Measurements from ENCODE around the gene ETS1. TPM values are rescaled to one million over a fixed set of nuclear protein-coding genes. Genes with fewer than 3 reads are reported as not detected.

Gene ETS1
- polyA plus RNA-seq, 1 donor (not counting 4 experiments of a cell fraction or from before 2014, with no cell fraction given) = 41.0 TPM

DNA sequence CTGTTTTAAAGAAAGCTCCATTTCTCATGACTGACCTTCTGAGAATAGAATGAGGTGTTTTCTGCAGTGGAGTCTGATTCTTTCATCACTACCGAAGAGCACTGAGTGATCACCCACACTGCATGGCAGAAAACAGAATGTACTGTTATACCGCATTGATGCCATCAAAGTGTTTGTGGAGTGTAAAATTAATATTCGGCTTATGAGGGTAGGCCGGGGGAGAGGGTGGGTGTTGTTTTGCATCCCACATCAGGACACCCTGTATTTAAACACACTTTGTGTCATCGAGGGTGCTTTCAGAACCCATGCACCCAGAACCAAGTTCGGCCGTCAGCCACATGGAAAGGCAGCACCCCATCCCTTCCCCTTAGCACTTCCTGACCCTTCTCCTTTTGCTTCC lies 41.3 kb upstream of the ETS1 start:
- H4K20me1 ChIP-seq (ENCODE audit: control insufficient read depth, extremely low read depth, insufficient read depth, low read length) = no peaks in the 10 kb centered on the region
- dilution Hi-C loops (cut with MboI; ENCODE audit: extremely low pct_ligation_motif_present, low sequenced_read_pairs) = loop anchor here (25.0 kb wide), 2 partner anchors 316 to 441 kb away; no protein-coding TSS in a partner anchor
- H3K4me2 ChIP-seq (ENCODE audit: control insufficient read depth, extremely low read depth, insufficient read depth, low read depth, low read length) = no peak overlapping the region
- TF ChIP-seq CTCF (optimal IDR thresholded peaks at IDR 0.05 in 1 of 3, IDR thresholded peaks at IDR 0.05 in 1 of 3, conservative IDR thresholded peaks at IDR 0.05 in 1 of 3; ENCODE audit: extremely low read depth in 1 of 3, insufficient read depth in 2 of 3, low read length in 3 of 3) (no peak), EZH2 (IDR thresholded peaks at IDR 0.05; ENCODE audit: low read length) (no peak)
- FAIRE-seq (no peak), DNase-seq (ENCODE audit: low read depth, low spot score) (no peak)
- no peaks in the 10 kb centered on the region for H3K4me1 ChIP-seq (ENCODE audit: control insufficient read depth, extremely low read depth, insufficient read depth, low read length)
- H3K27ac ChIP-seq (ENCODE audit: control insufficient read depth, insufficient read depth, low read length) = no peak overlapping the region
- no peaks in the 10 kb centered on the region for H3K36me3 ChIP-seq (ENCODE audit: control insufficient read depth in 2 of 2, extremely low read depth in 1 of 2, insufficient read depth in 2 of 2, low read length in 2 of 2)
- no peak overlapping the region for H3K4me3 ChIP-seq (ENCODE audit: control insufficient read depth in 2 of 3, extremely low read depth in 1 of 3, insufficient read depth in 2 of 3, low read depth in 1 of 3, low read length in 3 of 3)
- H2AFZ ChIP-seq (ENCODE audit: control insufficient read depth, low read length) = no peak overlapping the region
- H3K79me2 ChIP-seq (ENCODE audit: control insufficient read depth, insufficient read depth, low read length) = no peaks in the 10 kb centered on the region
- no peaks in the 10 kb centered on the region for H3K27me3 ChIP-seq (ENCODE audit: control insufficient read depth, extremely low read depth, insufficient read depth, low read length)
- H3K9me3 ChIP-seq (ENCODE audit: control insufficient read depth, low read depth, low read length) = no peaks in the 10 kb centered on the region
- H3K9ac ChIP-seq (ENCODE audit: control insufficient read depth, extremely low read depth, insufficient read depth, low read length) = no peak overlapping the region
- no peaks in the 10 kb centered on the region for H3K9me1 ChIP-seq (ENCODE audit: control insufficient read depth, extremely low read depth, insufficient read depth, low read length)

- dilution Hi-C loops (cut with MboI; ENCODE audit: extremely low pct_ligation_motif_present, low sequenced_read_pairs) = loop anchor here (25.0 kb wide), 2 partner anchors 316 to 441 kb away; no protein-coding TSS in a partner anchor
- FAIRE-seq (no peak), DNase-seq (ENCODE audit: low read depth, low spot score) (no peak)
- H3K27me3 ChIP-seq (ENCODE audit: control insufficient read depth, extremely low read depth, insufficient read depth, low read length) = no peaks in the 10 kb centered on the region
- TF ChIP-seq EZH2 (IDR thresholded peaks at IDR 0.05; ENCODE audit: low read length) (no peak), CTCF (optimal IDR thresholded peaks at IDR 0.05 in 1 of 3, IDR thresholded peaks at IDR 0.05 in 1 of 3, conservative IDR thresholded peaks at IDR 0.05 in 1 of 3; ENCODE audit: extremely low read depth in 1 of 3, insufficient read depth in 2 of 3, low read length in 3 of 3) (no peak)
- H3K4me2 ChIP-seq (ENCODE audit: control insufficient read depth, extremely low read depth, insufficient read depth, low read depth, low read length) = no peak overlapping the region
- no peaks in the 10 kb centered on the region for H3K79me2 ChIP-seq (ENCODE audit: control insufficient read depth, insufficient read depth, low read length)
- H3K4me1 ChIP-seq (ENCODE audit: control insufficient read depth, extremely low read depth, insufficient read depth, low read length) = no peaks in the 10 kb centered on the region
- H3K9ac ChIP-seq (ENCODE audit: control insufficient read depth, extremely low read depth, insufficient read depth, low read length) = no peak overlapping the region
- H3K4me3 ChIP-seq (ENCODE audit: control insufficient read depth in 2 of 3, extremely low read depth in 1 of 3, insufficient read depth in 2 of 3, low read depth in 1 of 3, low read length in 3 of 3) = no peak overlapping the region
- no peaks in the 10 kb centered on the region for H4K20me1 ChIP-seq (ENCODE audit: control insufficient read depth, extremely low read depth, insufficient read depth, low read length)
- H3K36me3 ChIP-seq (ENCODE audit: control insufficient read depth in 2 of 2, extremely low read depth in 1 of 2, insufficient read depth in 2 of 2, low read length in 2 of 2) = no peaks in the 10 kb centered on the region
- H3K9me1 ChIP-seq (ENCODE audit: control insufficient read depth, extremely low read depth, insufficient read depth, low read length) = no peaks in the 10 kb centered on the region
- no peaks in the 10 kb centered on the region for H3K9me3 ChIP-seq (ENCODE audit: control insufficient read depth, low read depth, low read length)
- no peak overlapping the region for H2AFZ ChIP-seq (ENCODE audit: control insufficient read depth, low read length)
- H3K27ac ChIP-seq (ENCODE audit: control insufficient read depth, insufficient read depth, low read length) = no peak overlapping the region
These were observed 40.9 kb upstream of the ETS1 start for GRCh38 chr11:128628325-128628673.

Measured in keratinocyte (primary cell).